Psoas muscle (tissue), 8 donors: Measurements from ENCODE around the gene ZC3H6. TPM values are rescaled to one million over a fixed set of nuclear protein-coding genes. Genes with fewer than 3 reads are reported as not detected.

Source experiments
- ATAC-seq, 4 donors: fragments of 200-7000 bp; cut with Tn5 transposase; one replicate each; pipeline ENCODE4 v1.9.1; 2020; ENCODE audit warnings: moderate library complexity in 3 of 4, mild to moderate bottlenecking in 2 of 4
- DNase-seq, 2 donors: peaks; one replicate each; pipeline ENCODE4 v3.0.0-alpha.2; 2020
- H3K27ac ChIP-seq: fragments of 200-600 bp; one replicate; pipeline ENCODE4 v1.8.0; 2022
- H3K27me3 ChIP-seq, 3 donors: fragments of 200-600 bp in 1 of 3; one replicate each; pipeline versions ENCODE4 v1.6.1 to v1.8.0; 2013 to 2022; ENCODE audit warnings: low read length in 2 of 3, mild to moderate bottlenecking in 2 of 3, moderate library complexity in 1 of 3; ENCODE audit not compliant: insufficient read depth in 3 of 3
- H3K36me3 ChIP-seq, 2 donors: fragments of 200-600 bp in 1 of 2; one replicate each; pipeline versions ENCODE4 v1.6.1 to v1.8.0; 2013 to 2022; ENCODE audit warnings: low read depth in 1 of 2, mild to moderate bottlenecking in 1 of 2, moderate library complexity in 1 of 2; ENCODE audit not compliant: insufficient read depth in 1 of 2
- H3K4me1 ChIP-seq: fragments of 200-600 bp; one replicate; pipeline ENCODE4 v1.8.0; 2022
- H3K4me3 ChIP-seq: fragments of 200-600 bp; one replicate; pipeline ENCODE4 v1.8.0; 2022; ENCODE audit warnings: mild to moderate bottlenecking
- H3K9me3 ChIP-seq: fragments of 200-600 bp; one replicate; pipeline ENCODE4 v1.8.0; 2022
- WGBS, 3 donors: extraction: QIAGEN DNeasy Blood & Tissue Kit; methylation state at CpG; one replicate each; pipeline versions ENCODE4 v1.1.6 to v1.1.7; 2013; 5-methylcytosine and 5-hydroxymethylcytosine counted together
- intact Hi-C, 2 donors: fragments of 100-400 bp; cut with DNase I; formaldehyde crosslinking; loops; one replicate each; pipeline versions ENCODE4 v1.11.0 to v1.14.2; 2022
- polyA plus RNA-seq, 3 donors: library from polyadenylated mRNA; stranded (reverse); fragments of 200-250 nt; gene quantifications; one replicate each; pipeline ENCODE4 v1.2.3, GENCODE V29; 2013
- total RNA-seq, 4 donors: library from RNA; stranded (reverse); fragmentation: NEBNext Ultra II Directional in 2 of 4; extraction: Animal tissue kit (Norgen Biotek cat#: 25700) in 2 of 4; gene quantifications; one replicate each; pipeline versions ENCODE4 v1.2.1 to v1.2.4, GENCODE V29; 2021 to 2023
- TF ChIP-seq, protein P1 (sequence below): fragments of 200-600 bp; IDR thresholded peaks from one replicate; pipeline ENCODE4 v1.8.0; 2022; ENCODE audit warnings: antibody characterized with exemption
- donor health status: healthy with polysubstance abuse.
- donor health status: DM: no; HTN: no; CAD: no; lungs with moderate emphysema.
- donor health status: Bipolar disorder and iron deficiency.
- donor health status: healthy.
- donor health status: DM: yes; HTN: yes; CAD: no.
- donor health status: DM: no; HTN: no; CAD: no.
- donor health status: DM: no; HTN: no; CAD: no.
- donor health status: DM: yes; HTN: yes; CAD: no.

The ZC3H6 gene
- total and polyA plus RNA-seq, 7 donors, result 0.81 to 14.6 (median 11.2) TPM

DNA sequence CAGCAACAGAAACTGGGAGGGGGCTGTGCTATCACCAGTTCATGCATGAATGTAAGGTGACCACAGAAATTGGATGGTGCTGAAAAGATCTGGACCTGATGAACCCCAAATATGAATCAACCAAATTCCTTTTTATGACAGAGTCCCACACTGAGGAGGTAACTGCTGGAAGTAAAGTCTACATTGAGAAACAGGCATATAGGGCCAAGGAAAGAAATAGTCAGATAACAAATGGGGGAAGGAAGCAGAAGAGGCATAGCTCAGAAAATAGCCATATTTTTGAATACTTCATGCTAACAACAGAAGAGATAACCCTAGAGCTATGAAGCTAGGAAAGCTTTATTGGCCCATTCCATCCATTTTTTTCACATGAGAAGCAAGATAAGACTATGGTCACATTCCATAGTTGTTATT, 25.8 kb downstream of the ZC3H6 start:
- Histone ChIP-seq H3K27ac (no peak overlapping the region), H3K4me3 (no peak overlapping the region), H3K27me3 (no peaks in the 10 kb centered on the region), H3K9me3 (no peaks in the 10 kb centered on the region), H3K36me3 (peaks cover 0 to 56% of the 10 kb centered on the region in 2 donors), H3K4me1 (no peaks in the 10 kb centered on the region)
- ATAC-seq, result no peak
- TF ChIP-seq, protein P1, sequence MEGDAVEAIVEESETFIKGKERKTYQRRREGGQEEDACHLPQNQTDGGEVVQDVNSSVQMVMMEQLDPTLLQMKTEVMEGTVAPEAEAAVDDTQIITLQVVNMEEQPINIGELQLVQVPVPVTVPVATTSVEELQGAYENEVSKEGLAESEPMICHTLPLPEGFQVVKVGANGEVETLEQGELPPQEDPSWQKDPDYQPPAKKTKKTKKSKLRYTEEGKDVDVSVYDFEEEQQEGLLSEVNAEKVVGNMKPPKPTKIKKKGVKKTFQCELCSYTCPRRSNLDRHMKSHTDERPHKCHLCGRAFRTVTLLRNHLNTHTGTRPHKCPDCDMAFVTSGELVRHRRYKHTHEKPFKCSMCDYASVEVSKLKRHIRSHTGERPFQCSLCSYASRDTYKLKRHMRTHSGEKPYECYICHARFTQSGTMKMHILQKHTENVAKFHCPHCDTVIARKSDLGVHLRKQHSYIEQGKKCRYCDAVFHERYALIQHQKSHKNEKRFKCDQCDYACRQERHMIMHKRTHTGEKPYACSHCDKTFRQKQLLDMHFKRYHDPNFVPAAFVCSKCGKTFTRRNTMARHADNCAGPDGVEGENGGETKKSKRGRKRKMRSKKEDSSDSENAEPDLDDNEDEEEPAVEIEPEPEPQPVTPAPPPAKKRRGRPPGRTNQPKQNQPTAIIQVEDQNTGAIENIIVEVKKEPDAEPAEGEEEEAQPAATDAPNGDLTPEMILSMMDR, result no peak
- DNase-seq, result no peak
- intact Hi-C loops, result no loop called here

- no peak for DNase-seq
- intact Hi-C loops, result no loop called here
- no peaks in the 10 kb centered on the region for H3K9me3 ChIP-seq
- H3K27ac ChIP-seq, result no peak overlapping the region
- no peak for ATAC-seq
- no peaks in the 10 kb centered on the region for H3K27me3 ChIP-seq
- no peaks in the 10 kb centered on the region for H3K4me1 ChIP-seq
- H3K4me3 ChIP-seq, result no peak overlapping the region
- TF ChIP-seq, protein P1, result no peak
- H3K36me3 ChIP-seq, result peaks cover 0 to 64% of the 10 kb centered on the region in 2 donors
Observed at GRCh38 chr2:112301973-112302372, 26.6 kb downstream of the ZC3H6 start.

DNA sequence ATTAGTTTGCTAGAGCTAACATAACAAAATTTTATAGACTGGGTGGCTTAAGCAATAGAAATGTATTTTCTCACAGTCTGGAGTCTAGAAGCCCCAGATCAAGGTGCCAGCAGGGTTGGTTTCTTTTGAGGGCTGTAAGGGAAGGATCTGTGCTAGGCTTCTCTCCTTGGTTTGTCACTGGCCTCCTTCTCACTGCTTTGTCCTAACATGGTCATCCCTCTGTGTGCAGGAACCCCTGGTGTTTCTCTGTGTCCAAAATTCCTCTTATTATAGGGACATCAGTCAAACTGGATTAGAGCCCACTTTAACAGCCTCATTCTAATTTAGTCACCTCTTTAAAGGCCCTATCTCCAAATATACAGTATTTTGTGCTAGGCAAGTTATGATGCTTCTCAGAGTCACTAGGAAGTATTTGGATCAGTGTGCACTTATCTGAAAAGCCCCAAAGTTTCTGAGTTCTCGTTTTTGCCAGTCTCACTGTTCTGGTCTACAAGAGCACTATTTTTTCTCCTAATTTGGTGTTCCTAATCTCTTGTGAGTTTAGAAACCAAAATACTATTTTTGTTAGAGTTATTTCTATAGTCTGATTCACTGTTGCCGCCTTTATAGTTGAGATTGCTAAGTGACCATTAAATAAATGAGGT, 29.0 kb downstream of the ZC3H6 start:
- Histone ChIP-seq H3K4me1 (no peaks in the 10 kb centered on the region), H3K36me3 (peaks cover 0 to 78% of the 10 kb centered on the region in 2 donors), H3K9me3 (no peaks in the 10 kb centered on the region), H3K27ac (no peak overlapping the region), H3K4me3 (no peak overlapping the region), H3K27me3 (no peaks in the 10 kb centered on the region)
- TF ChIP-seq, protein P1, result no peak
- intact Hi-C loops, result no loop called here
- 83 to 95% (median 83%) methylated on average over 2 of the region's 2 CpGs for WGBS, 3 donors
- DNase-seq (no peak), ATAC-seq (no peak)

DNA sequence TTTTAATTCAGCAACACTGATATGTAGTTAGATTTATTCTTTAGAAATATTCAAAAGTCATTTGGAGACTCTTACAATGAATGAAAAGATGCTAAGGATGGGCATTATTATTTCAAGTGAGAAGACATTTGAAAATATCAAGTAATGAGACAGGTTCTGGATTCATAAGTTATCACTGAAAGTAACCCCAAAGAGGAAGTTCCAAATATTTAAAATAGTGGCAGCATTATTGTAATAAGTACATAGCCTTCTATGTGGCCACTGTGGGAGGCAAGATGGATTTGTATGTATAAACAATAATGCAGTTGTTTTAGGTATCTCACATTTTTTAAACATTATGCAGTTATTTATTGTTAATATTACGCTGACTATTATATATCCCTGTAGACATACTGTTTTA, 29.7 kb downstream of the ZC3H6 start:
- peaks cover 0 to 84% of the 10 kb centered on the region in 2 donors for H3K36me3 ChIP-seq
- WGBS, 3 donors, result 98 to 100% (median 99%) methylated on average over 1 of the region's 1 CpG
- H3K27ac ChIP-seq, result no peak overlapping the region

More for the DNA sequence above, 29.7 kb downstream of the ZC3H6 start:
- H3K4me1 ChIP-seq, result no peaks in the 10 kb centered on the region
- TF ChIP-seq, protein P1, result no peak
- no peak for ATAC-seq
- no peak overlapping the region for H3K4me3 ChIP-seq
- intact Hi-C loops, result no loop called here
- no peaks in the 10 kb centered on the region for H3K9me3 ChIP-seq
- no peaks in the 10 kb centered on the region for H3K27me3 ChIP-seq
- DNase-seq, result no peak
